SW480 (cell line): ENCODE results near the gene STIM1.
"Not testable (repeated sequence)": the region's sequence is repeated elsewhere in the genome, so short reads cannot be mapped to it uniquely, and the experiment has no call there.

ENCODE experiments used
- DNase-seq: peaks from one replicate; pipeline ENCODE4 v3.0.0-alpha.2; 2016; ENCODE audit warnings: low spot score

Gene STIM1

GRCh38 chr11:4026389-4026788 lies 170.9 kb downstream of the STIM1 start:
- DNase-seq = no peak

GRCh38 chr11:4027746-4028145 lies 172.3 kb downstream of the STIM1 start:
- DNase-seq = no peak

- DNase-seq = no peak
Measured at GRCh38 chr11:4030197-4030596, 174.7 kb downstream of the STIM1 start.

- DNase-seq = no peak
Measured at GRCh38 chr11:4032097-4032496, 176.6 kb downstream of the STIM1 start.

GRCh38 chr11:4035985-4036384 lies 180.5 kb downstream of the STIM1 start:
- no peak for DNase-seq

GRCh38 chr11:4039011-4039410 lies 183.5 kb downstream of the STIM1 start:
- no peak for DNase-seq

GRCh38 chr11:4040461-4040860 lies 185.0 kb downstream of the STIM1 start:
- DNase-seq = no peak

- DNase-seq = no peak
Measured at GRCh38 chr11:4041731-4042391, 186.4 kb downstream of the STIM1 start.

- DNase-seq = peak; percentile 20
Measured at GRCh38 chr11:4044976-4045646, 189.6 kb downstream of the STIM1 start.

GRCh38 chr11:4048340-4048739 lies 192.9 kb downstream of the STIM1 start:
- DNase-seq = no peak

GRCh38 chr11:4049006-4049405 lies 193.5 kb downstream of the STIM1 start:
- no peak for DNase-seq

- DNase-seq = no peak
Measured at GRCh38 chr11:4050138-4050537, 194.7 kb downstream of the STIM1 start.

- DNase-seq = not testable (repeated sequence)
Measured at GRCh38 chr11:4053200-4053599, 197.7 kb downstream of the STIM1 start.

- DNase-seq = no peak
Measured at GRCh38 chr11:4054643-4055042, 199.2 kb downstream of the STIM1 start.

- no peak for DNase-seq
Measured at GRCh38 chr11:4059424-4059823, 204.0 kb downstream of the STIM1 start.

- no peak for DNase-seq
Measured at GRCh38 chr11:4060182-4060923, 204.9 kb downstream of the STIM1 start.

- DNase-seq = no peak
Measured at GRCh38 chr11:4061700-4062099, 206.2 kb downstream of the STIM1 start.

- DNase-seq = no peak
Measured at GRCh38 chr11:4063348-4063747, 207.9 kb downstream of the STIM1 start.

- no peak for DNase-seq
Measured at GRCh38 chr11:4064278-4064955, 209.0 kb downstream of the STIM1 start.

- no peak for DNase-seq
Measured at GRCh38 chr11:4065086-4065485, 209.6 kb downstream of the STIM1 start.

- no peak for DNase-seq
Measured at GRCh38 chr11:4065601-4066377, 210.3 kb downstream of the STIM1 start.

- DNase-seq = no peak
Measured at GRCh38 chr11:4066910-4067309, 211.4 kb downstream of the STIM1 start.
